HCT116 (cell line): Measurements from ENCODE around the gene SPINK2.

Experiments
- EZH2 ChIP-seq: fragments of 200-600 bp; sonication (generic); IDR thresholded peaks from 2 replicates; pipeline ENCODE4 v1.6.1; 2017; ENCODE audit warnings: antibody characterized with exemption, mixed run types
- TF ChIP-seq, protein P1 (sequence below): IDR thresholded peaks from 2 replicates; pipeline ENCODE4 v1.6.1; 2012

DNA sequence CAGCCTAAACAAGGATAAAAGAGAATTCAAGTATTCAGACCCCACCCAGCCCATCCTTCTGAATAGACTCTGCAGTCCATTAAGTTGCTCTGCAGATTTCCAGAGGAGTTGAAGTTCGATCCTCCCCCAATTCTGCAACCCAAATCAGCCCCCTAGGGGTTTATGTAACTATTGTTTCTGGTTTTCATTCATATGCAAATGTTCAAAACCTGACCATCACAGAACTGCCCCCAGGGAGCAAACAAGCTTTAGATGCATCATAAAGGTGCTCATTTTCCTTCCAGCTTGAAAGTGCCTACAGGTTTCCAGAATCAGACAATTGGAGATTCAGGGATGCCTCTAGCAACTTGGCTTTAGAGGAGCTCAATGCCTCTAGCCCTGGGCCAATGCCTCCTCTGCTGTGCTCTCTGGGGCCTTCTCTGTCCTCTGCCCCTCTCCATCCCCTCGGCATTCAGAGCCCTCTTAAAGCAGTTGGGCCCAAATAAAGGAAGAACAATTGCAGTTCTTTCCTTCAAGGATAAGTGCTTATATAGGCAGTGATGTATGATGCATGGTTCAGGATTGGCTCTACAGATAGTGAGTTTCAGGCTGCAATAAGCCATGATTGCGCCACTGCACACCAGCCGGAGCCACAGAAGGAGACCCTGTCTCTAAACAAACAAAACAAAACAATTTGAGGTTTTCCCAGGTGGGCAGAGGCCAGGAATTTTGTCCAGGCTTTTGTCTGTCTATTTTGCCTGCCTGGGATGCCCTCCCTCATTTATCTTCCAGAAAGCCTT, 23.5 kb upstream of the SPINK2 start:
- no peak for TF ChIP-seq EZH2
- TF ChIP-seq, protein P1, sequence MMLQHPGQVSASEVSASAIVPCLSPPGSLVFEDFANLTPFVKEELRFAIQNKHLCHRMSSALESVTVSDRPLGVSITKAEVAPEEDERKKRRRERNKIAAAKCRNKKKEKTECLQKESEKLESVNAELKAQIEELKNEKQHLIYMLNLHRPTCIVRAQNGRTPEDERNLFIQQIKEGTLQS: no peak
